SK-N-SH treated with all-trans-retinoic acid at 6 μM for 48 hours (cell line): Measurements from ENCODE around the gene SLC6A18.

ENCODE experiments used
- ATAC-seq: fragments of 200-7000 bp; cut with Tn5 transposase; 3 replicates; pipeline ENCODE4 v1.9.1; 2020; ENCODE audit warnings: mild to moderate bottlenecking, moderate library complexity
- ARNTL ChIP-seq: fragments of 450-650 bp; formaldehyde crosslinking; IDR thresholded peaks from 2 replicates; pipeline ENCODE4 v1.5.0; 2020; ENCODE audit warnings: low read depth, mild to moderate bottlenecking, moderate library complexity, borderline replicate concordance
- BACH2 ChIP-seq: fragments of 250-450 bp; sonication (Bioruptor Pico); IDR thresholded peaks from 2 replicates; pipeline ENCODE4 v1.9.0; 2021; ENCODE audit warnings: mild to moderate bottlenecking, borderline replicate concordance
- CSDC2 ChIP-seq: fragments of 250-450 bp; sonication (Bioruptor Pico); IDR thresholded peaks from 2 replicates; pipeline ENCODE4 v1.5.0; 2020; ENCODE audit warnings: mild to moderate bottlenecking, moderate library complexity
- ISL1 ChIP-seq: fragments of 250-450 bp; sonication (Bioruptor Pico); IDR thresholded peaks from 2 replicates; pipeline ENCODE4 v2.1.2; 2022; ENCODE audit warnings: mild to moderate bottlenecking, moderate library complexity
- OSR1 ChIP-seq: fragments of 250-450 bp; sonication (Bioruptor Pico); IDR thresholded peaks from 2 replicates; pipeline ENCODE4 v1.8.0; 2022; ENCODE audit warnings: moderate library complexity, mild to moderate bottlenecking, inconsistent platforms
- PPARA ChIP-seq: fragments of 250-450 bp; sonication (Bioruptor Pico); IDR thresholded peaks from 2 replicates; pipeline ENCODE4 v1.5.0; 2020; ENCODE audit warnings: mild to moderate bottlenecking, borderline replicate concordance
- RARB ChIP-seq: fragments of 250-450 bp; sonication (Bioruptor Pico); IDR thresholded peaks from 2 replicates; pipeline ENCODE4 v1.8.0; 2021; ENCODE audit warnings: mild to moderate bottlenecking, moderate library complexity
- SNAI2 ChIP-seq: fragments of 250-450 bp; sonication (Bioruptor Pico); IDR thresholded peaks from 2 replicates; pipeline ENCODE4 v1.5.0; 2020; ENCODE audit warnings: mild to moderate bottlenecking, moderate library complexity
- TCF4 ChIP-seq: fragments of 250-450 bp; sonication (Bioruptor Pico); IDR thresholded peaks from 2 replicates; pipeline ENCODE4 v1.8.0; 2021; ENCODE audit warnings: mild to moderate bottlenecking, moderate library complexity, borderline replicate concordance
- TOX ChIP-seq: fragments of 250-450 bp; sonication (Bioruptor Pico); IDR thresholded peaks from 2 replicates; pipeline ENCODE4 v1.8.0; 2021; ENCODE audit warnings: mild to moderate bottlenecking, moderate library complexity, borderline replicate concordance
- ZC3H10 ChIP-seq: fragments of 250-450 bp; sonication (Bioruptor Pico); IDR thresholded peaks from 2 replicates; pipeline ENCODE4 v1.5.1; 2021; ENCODE audit warnings: mild to moderate bottlenecking, moderate library complexity
- ZFP3 ChIP-seq: fragments of 250-450 bp; sonication (Bioruptor Pico); IDR thresholded peaks from 2 replicates; pipeline ENCODE4 v1.5.0; 2020; ENCODE audit warnings: mild to moderate bottlenecking, moderate library complexity
- ZFP30 ChIP-seq: fragments of 450-650 bp; formaldehyde crosslinking; IDR thresholded peaks from 2 replicates; pipeline ENCODE4 v1.5.0; 2022; ENCODE audit warnings: mild to moderate bottlenecking, moderate library complexity
- ZNF565 ChIP-seq: fragments of 450-650 bp; formaldehyde crosslinking; conservative IDR thresholded peaks from 2 replicates; pipeline ENCODE4 v1.5.0; 2020; ENCODE audit warnings: low read depth, mild to moderate bottlenecking, moderate library complexity
- ZNF70 ChIP-seq: fragments of 450-650 bp; formaldehyde crosslinking; IDR thresholded peaks from 2 replicates; pipeline ENCODE4 v1.5.0; 2020; ENCODE audit warnings: mild to moderate bottlenecking, moderate library complexity
- ZNF8 ChIP-seq: fragments of 450-650 bp; formaldehyde crosslinking; IDR thresholded peaks from 2 replicates; pipeline ENCODE4 v1.5.0; 2020; ENCODE audit warnings: mild to moderate bottlenecking, moderate library complexity
- TF ChIP-seq, protein P1 (sequence below): fragments of 250-450 bp; sonication (Bioruptor Pico); IDR thresholded peaks from 2 replicates; pipeline ENCODE4 v1.8.0; 2020; ENCODE audit warnings: mild to moderate bottlenecking, moderate library complexity, borderline replicate concordance
- TF ChIP-seq, protein P2 (sequence below): fragments of 250-450 bp; sonication (Bioruptor Pico); IDR thresholded peaks from 2 replicates; pipeline ENCODE4 v1.8.0; 2021; ENCODE audit warnings: low read depth, mild to moderate bottlenecking, moderate library complexity, borderline replicate concordance
- TF ChIP-seq, protein P3 (sequence below): fragments of 250-450 bp; sonication (Bioruptor Pico); IDR thresholded peaks from 2 replicates; pipeline ENCODE4 v1.5.0; 2020; ENCODE audit warnings: mild to moderate bottlenecking, moderate library complexity
- TF ChIP-seq, protein P4 (sequence below): fragments of 250-450 bp; sonication (Bioruptor Pico); IDR thresholded peaks from 2 replicates; pipeline ENCODE4 v1.5.1; 2021; ENCODE audit warnings: mild to moderate bottlenecking, moderate library complexity
- TF ChIP-seq, protein P5 (sequence below): fragments of 250-450 bp; sonication (Bioruptor Pico); IDR thresholded peaks from 2 replicates; pipeline ENCODE4 v1.5.1; 2020; ENCODE audit warnings: low read depth, mild to moderate bottlenecking, moderate library complexity

Gene SLC6A18

DNA sequence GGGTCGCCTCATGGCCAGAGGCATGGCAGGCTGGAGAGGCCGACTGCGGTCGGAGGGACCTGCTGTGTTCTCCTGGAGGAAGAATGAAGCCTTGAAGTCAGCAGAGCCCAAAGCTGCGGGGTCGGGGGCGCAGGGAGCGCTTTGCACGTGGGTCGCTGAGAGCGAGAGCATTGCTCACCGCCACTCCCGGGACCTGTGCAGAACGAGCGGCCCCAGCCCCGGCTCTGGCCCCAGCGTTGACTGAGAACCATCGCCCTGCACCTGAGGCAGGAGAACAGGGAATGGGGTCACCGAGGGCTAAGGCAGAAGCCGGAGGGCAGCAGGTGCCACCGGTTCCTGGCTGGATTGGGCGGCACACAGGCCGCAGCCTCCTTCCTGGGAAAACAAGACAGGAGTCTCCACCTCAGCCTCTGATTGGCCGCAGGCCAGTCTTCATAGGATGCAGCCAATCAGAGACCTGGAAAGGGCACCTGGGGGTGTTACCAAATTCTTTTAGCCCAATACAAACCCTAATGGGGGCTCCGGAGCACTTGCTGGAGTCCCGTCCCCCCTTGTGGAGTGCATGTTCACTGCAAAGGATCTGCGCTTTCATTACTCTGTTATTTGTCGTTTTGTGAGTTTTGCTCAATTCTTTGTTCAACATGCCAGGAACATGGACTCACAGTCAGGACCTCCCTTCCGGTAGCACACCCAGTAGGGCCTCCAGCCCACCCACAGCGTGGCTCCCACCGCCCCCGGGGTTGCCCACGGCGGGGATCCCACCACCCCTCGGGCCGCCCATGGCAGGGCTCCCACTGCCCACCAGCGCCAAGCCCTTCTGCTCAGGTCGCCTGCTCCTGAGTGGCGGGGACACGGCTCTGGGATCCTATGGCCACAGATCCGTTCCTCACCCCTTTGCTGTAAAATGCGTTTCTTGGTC, 48.4 kb upstream of the SLC6A18 start:
- TF ChIP-seq ZNF70 (no peak), TOX (CRISPR knock-in tag) (no peak)
- TF ChIP-seq, protein P1, sequence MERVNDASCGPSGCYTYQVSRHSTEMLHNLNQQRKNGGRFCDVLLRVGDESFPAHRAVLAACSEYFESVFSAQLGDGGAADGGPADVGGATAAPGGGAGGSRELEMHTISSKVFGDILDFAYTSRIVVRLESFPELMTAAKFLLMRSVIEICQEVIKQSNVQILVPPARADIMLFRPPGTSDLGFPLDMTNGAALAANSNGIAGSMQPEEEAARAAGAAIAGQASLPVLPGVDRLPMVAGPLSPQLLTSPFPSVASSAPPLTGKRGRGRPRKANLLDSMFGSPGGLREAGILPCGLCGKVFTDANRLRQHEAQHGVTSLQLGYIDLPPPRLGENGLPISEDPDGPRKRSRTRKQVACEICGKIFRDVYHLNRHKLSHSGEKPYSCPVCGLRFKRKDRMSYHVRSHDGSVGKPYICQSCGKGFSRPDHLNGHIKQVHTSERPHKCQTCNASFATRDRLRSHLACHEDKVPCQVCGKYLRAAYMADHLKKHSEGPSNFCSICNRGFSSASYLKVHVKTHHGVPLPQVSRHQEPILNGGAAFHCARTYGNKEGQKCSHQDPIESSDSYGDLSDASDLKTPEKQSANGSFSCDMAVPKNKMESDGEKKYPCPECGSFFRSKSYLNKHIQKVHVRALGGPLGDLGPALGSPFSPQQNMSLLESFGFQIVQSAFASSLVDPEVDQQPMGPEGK (CRISPR knock-in tag): no peak
- TF ChIP-seq, protein P2, sequence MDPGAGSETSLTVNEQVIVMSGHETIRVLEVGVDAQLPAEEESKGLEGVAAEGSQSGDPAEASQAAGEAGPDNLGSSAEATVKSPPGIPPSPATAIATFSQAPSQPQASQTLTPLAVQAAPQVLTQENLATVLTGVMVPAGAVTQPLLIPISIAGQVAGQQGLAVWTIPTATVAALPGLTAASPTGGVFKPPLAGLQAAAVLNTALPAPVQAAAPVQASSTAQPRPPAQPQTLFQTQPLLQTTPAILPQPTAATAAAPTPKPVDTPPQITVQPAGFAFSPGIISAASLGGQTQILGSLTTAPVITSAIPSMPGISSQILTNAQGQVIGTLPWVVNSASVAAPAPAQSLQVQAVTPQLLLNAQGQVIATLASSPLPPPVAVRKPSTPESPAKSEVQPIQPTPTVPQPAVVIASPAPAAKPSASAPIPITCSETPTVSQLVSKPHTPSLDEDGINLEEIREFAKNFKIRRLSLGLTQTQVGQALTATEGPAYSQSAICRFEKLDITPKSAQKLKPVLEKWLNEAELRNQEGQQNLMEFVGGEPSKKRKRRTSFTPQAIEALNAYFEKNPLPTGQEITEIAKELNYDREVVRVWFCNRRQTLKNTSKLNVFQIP: no peak
- peak; percentile 50 for ATAC-seq

DNA sequence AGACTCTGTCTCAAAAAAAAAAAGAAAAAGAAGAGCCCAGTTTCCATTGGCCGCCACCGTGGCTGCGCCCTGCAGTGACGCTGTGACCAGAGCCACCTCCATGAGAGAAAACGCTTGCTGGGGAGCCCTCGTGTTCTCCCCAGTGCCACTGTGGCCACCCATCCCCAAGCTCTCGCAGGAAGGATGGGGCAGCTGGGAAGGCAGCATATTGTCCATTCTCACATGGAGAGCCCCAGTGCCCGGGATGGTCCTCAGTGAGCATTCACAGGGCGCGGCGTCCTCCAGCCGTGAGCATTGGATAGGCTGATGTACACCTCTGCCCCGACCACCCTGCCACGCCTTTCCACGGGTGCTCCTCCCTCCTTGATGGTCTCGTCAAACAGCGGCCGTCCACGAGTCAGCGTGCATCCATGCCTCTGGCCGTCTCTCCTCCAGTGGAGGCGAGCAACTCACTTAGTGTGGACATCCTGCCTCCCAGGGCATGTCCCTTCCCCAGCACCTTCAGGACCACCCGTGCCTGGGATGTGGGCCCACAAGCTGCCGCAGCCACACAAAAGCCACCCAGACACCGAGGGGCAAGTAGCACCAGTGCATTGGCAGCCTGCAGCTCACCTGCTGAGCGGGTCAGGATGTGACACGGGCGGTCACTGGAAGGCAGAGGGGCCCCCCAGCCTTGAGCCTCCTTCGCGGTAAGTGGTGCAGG, 47.2 kb upstream of the SLC6A18 start:
- TF ChIP-seq ZNF8 (no peak), ZFP30 (CRISPR knock-in tag) (no peak), RARB (no peak), ISL1 (CRISPR knock-in tag) (no peak), ZC3H10 (no peak), BACH2 (CRISPR knock-in tag) (no peak), TOX (CRISPR knock-in tag) (no peak)
- TF ChIP-seq, protein P3, sequence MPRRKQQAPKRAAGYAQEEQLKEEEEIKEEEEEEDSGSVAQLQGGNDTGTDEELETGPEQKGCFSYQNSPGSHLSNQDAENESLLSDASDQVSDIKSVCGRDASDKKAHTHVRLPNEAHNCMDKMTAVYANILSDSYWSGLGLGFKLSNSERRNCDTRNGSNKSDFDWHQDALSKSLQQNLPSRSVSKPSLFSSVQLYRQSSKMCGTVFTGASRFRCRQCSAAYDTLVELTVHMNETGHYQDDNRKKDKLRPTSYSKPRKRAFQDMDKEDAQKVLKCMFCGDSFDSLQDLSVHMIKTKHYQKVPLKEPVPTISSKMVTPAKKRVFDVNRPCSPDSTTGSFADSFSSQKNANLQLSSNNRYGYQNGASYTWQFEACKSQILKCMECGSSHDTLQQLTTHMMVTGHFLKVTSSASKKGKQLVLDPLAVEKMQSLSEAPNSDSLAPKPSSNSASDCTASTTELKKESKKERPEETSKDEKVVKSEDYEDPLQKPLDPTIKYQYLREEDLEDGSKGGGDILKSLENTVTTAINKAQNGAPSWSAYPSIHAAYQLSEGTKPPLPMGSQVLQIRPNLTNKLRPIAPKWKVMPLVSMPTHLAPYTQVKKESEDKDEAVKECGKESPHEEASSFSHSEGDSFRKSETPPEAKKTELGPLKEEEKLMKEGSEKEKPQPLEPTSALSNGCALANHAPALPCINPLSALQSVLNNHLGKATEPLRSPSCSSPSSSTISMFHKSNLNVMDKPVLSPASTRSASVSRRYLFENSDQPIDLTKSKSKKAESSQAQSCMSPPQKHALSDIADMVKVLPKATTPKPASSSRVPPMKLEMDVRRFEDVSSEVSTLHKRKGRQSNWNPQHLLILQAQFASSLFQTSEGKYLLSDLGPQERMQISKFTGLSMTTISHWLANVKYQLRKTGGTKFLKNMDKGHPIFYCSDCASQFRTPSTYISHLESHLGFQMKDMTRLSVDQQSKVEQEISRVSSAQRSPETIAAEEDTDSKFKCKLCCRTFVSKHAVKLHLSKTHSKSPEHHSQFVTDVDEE (CRISPR knock-in tag): no peak
- TF ChIP-seq, protein P4, sequence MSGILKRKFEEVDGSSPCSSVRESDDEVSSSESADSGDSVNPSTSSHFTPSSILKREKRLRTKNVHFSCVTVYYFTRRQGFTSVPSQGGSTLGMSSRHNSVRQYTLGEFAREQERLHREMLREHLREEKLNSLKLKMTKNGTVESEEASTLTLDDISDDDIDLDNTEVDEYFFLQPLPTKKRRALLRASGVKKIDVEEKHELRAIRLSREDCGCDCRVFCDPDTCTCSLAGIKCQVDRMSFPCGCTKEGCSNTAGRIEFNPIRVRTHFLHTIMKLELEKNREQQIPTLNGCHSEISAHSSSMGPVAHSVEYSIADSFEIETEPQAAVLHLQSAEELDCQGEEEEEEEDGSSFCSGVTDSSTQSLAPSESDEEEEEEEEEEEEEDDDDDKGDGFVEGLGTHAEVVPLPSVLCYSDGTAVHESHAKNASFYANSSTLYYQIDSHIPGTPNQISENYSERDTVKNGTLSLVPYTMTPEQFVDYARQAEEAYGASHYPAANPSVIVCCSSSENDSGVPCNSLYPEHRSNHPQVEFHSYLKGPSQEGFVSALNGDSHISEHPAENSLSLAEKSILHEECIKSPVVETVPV (CRISPR knock-in tag): no peak
- TF ChIP-seq, all 23 proteins: peak for 0
- no peak for ATAC-seq

DNA sequence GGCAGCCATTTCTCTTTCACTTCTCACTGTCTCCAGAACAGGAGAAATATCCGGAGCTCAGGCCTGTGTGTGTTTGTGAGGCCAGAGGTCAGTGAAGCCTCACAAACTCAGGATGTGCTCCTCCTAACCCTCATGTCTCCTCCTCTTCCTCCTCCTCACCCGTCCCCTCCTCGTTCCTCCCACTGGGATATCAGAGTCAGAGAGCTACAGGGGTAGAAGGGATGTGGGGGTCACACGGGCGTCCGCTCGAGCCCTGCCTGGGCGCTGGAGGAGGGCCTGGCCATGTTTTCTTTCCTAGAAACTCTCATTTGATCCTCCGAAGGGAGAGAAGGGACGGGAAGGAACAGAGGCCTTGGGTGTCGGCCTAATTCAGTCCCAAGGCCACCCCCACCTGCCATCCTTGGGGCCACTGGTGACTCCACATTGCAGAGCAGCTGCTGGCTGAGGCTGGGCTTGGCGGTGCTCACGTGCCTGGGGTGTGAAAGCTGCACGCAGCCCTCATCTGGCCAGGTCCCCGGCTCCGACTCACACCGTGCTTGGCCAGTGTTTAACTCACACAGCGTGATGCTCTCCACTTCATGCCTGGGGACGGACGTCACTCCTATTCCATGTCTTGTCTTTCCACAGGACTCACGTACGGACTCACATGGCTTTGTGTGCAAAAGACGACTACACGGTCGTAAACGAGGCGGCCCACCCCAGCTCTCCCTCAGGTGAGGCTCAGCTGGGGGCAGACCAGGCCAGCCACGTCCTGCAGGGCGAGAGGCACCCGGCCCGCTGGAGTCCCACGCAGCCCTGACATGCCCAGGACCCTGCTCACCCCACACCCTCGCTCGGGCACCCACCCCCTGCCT, 46.4 kb upstream of the SLC6A18 start:
- TF ChIP-seq RARB (no peak), OSR1 (CRISPR knock-in tag) (no peak), CSDC2 (no peak), ZC3H10 (no peak), ZNF8 (no peak), PPARA (CRISPR knock-in tag) (no peak), TCF4 (CRISPR knock-in tag) (no peak), BACH2 (CRISPR knock-in tag) (no peak), ISL1 (CRISPR knock-in tag) (no peak), ARNTL (no peak), ZFP3 (CRISPR knock-in tag) (no peak), SNAI2 (CRISPR knock-in tag) (no peak), ZNF565 (CRISPR knock-in tag) (no peak), ZNF70 (no peak), TOX (CRISPR knock-in tag) (no peak)
- TF ChIP-seq, protein P1 (CRISPR knock-in tag): no peak
- TF ChIP-seq, protein P4 (CRISPR knock-in tag): no peak
- TF ChIP-seq, protein P5, sequence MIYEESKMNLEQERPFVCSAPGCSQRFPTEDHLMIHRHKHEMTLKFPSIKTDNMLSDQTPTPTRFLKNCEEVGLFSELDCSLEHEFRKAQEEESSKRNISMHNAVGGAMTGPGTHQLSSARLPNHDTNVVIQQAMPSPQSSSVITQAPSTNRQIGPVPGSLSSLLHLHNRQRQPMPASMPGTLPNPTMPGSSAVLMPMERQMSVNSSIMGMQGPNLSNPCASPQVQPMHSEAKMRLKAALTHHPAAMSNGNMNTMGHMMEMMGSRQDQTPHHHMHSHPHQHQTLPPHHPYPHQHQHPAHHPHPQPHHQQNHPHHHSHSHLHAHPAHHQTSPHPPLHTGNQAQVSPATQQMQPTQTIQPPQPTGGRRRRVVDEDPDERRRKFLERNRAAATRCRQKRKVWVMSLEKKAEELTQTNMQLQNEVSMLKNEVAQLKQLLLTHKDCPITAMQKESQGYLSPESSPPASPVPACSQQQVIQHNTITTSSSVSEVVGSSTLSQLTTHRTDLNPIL (CRISPR knock-in tag): no peak
- no peak for ATAC-seq
